NCI-H460 (cell line): Measurements from ENCODE around the gene ZNF282. TPM values are rescaled to one million over a fixed set of nuclear protein-coding genes. Genes with fewer than 3 reads are reported as not detected.

ENCODE experiments used
- DNase-seq: peaks from one replicate; pipeline ENCODE4 v3.0.0-alpha.2; 2016; ENCODE audit warnings: low read depth; ENCODE audit errors: extremely low read depth
- polyA plus RNA-seq: library from polyadenylated mRNA; depleted of rRNA; stranded (reverse); fragments of >200 nt; gene quantifications from 2 replicates; pipeline ENCODE4 v1.2.3, GENCODE V29; 2014; cell fraction: nucleus; rRNA removed
- total RNA-seq: library from RNA; depleted of rRNA; stranded (reverse); fragments of >200 nt; shearing (Covaris generic); gene quantifications from 2 replicates; pipeline ENCODE4 v1.2.3, GENCODE V29; 2014; rRNA removed

Gene ZNF282
- 18.7 and 19.6 TPM in 2 replicates for total RNA-seq
- 19.5 and 23.2 TPM in 2 replicates for polyA plus RNA-seq

GRCh38 chr7:149195180-149196150, at the start of gene ZNF282:
Gene ZNF282 (plus strand): TSS chr7:149195546. CDS start chr7:149195590, 44 bp downstream.
- DNase-seq, result peak; percentile 90

- DNase-seq, result peak; percentile 65
Measured at GRCh38 chr7:149147072-149147751, 48.1 kb upstream of the ZNF282 start, which contains the start of gene ZNF398. Gene ZNF398 (plus strand): TSS chr7:149147453. CDS start chr7:149147743, 290 bp downstream.

- DNase-seq, result no peak
Measured at GRCh38 chr7:149147752-149148653, 47.3 kb upstream of the ZNF282 start.

GRCh38 chr7:149150981-149151380, 44.4 kb upstream of the ZNF282 start:
- DNase-seq, result no peak

GRCh38 chr7:149153346-149153745, 42.0 kb upstream of the ZNF282 start:
- DNase-seq, result no peak

GRCh38 chr7:149154056-149154455, 41.3 kb upstream of the ZNF282 start:
- DNase-seq, result no peak

GRCh38 chr7:149156898-149157297, 38.4 kb upstream of the ZNF282 start:
- no peak for DNase-seq

- no peak for DNase-seq
Measured at GRCh38 chr7:149161241-149161848, 34.0 kb upstream of the ZNF282 start.

- DNase-seq, result no peak
Measured at GRCh38 chr7:149166142-149166541, 29.2 kb upstream of the ZNF282 start.

GRCh38 chr7:149166630-149167352, 28.6 kb upstream of the ZNF282 start:
- no peak for DNase-seq

- DNase-seq, result no peak
Measured at GRCh38 chr7:149171892-149172533, 23.3 kb upstream of the ZNF282 start.

GRCh38 chr7:149172534-149172920, 22.8 kb upstream of the ZNF282 start:
- DNase-seq, result no peak

GRCh38 chr7:149175150-149175549, 20.2 kb upstream of the ZNF282 start:
- DNase-seq, result no peak

- DNase-seq, result no peak
Measured at GRCh38 chr7:149179241-149179640, 16.1 kb upstream of the ZNF282 start.

- DNase-seq, result no peak
Measured at GRCh38 chr7:149180722-149181449, 14.5 kb upstream of the ZNF282 start.

GRCh38 chr7:149181450-149181790, 13.9 kb upstream of the ZNF282 start:
- DNase-seq, result no peak

- no peak for DNase-seq
Measured at GRCh38 chr7:149184274-149184673, 11.1 kb upstream of the ZNF282 start.

GRCh38 chr7:149188213-149188612, 7.1 kb upstream of the ZNF282 start:
- no peak for DNase-seq
